H1 (cell line): ENCODE measurements around the gene CAPZB. TPM values are rescaled to one million over a fixed set of nuclear protein-coding genes. Genes with fewer than 3 reads are reported as not detected.

ENCODE experiments used
- CTCF ChIA-PET: fragments of 300-600 bp; sonication (Branson Sonifier 250); formaldehyde crosslinking; loops from one replicate; lab custom pipeline; 2021; ENCODE audit not compliant: partially characterized antibody; lab: Charles Lee
- POLR2A ChIA-PET: fragments of 300-600 bp; sonication (Branson Sonifier 250); formaldehyde crosslinking; loops from one replicate; lab custom pipeline; 2021; ENCODE audit warnings: inconsistent platforms; ENCODE audit not compliant: partially characterized antibody; lab: Charles Lee
- DNase-seq, 2 experiments: peaks; one replicate each; pipeline versions ENCODE4 v3.0.0 to v3.0.0-alpha.2; 2010 to 2022; ENCODE audit warnings: low spot score in 2 of 2, low read depth in 1 of 2, mixed read lengths in 1 of 2
- FAIRE-seq: peaks from 2 replicates; lab custom pipeline; 2011; peaks lifted over from hg19 to GRCh38; lab: Jason Lieb, UNC
- H2AFZ ChIP-seq: 2 replicates; pipeline ENCODE4 v1.8.1; 2012; ENCODE audit warnings: low read length, inconsistent platforms
- H2AK5ac ChIP-seq: 2 replicates; pipeline ENCODE4 v1.6.1; 2013; ENCODE audit warnings: low read depth, low read length
- H2BK120ac ChIP-seq: replicated peaks from 2 replicates; pipeline ENCODE3; 2013; ENCODE audit warnings: low read depth, low read length, inconsistent platforms
- H2BK12ac ChIP-seq: 2 replicates; pipeline ENCODE4 v1.6.1; 2013; ENCODE audit warnings: low read depth, low read length
- H2BK15ac ChIP-seq: 2 replicates; pipeline ENCODE4 v1.6.1; 2013; ENCODE audit warnings: low read length
- H2BK20ac ChIP-seq: 2 replicates; pipeline ENCODE4 v1.6.1; 2013; ENCODE audit warnings: low read length
- H2BK5ac ChIP-seq: 2 replicates; pipeline ENCODE4 v1.6.1; 2013; ENCODE audit warnings: low read depth, low read length
- H3K14ac ChIP-seq: 2 replicates; pipeline ENCODE4 v1.6.1; 2013; ENCODE audit warnings: inconsistent platforms; ENCODE audit not compliant: insufficient read length
- H3K18ac ChIP-seq: 2 replicates; pipeline ENCODE4 v1.6.1; 2013; ENCODE audit warnings: low read length; ENCODE audit errors: extremely low read depth
- H3K23ac ChIP-seq: 2 replicates; pipeline ENCODE4 v1.6.1; 2013; ENCODE audit warnings: inconsistent platforms; ENCODE audit not compliant: insufficient read length
- H3K23me2 ChIP-seq: 2 replicates; pipeline ENCODE4 v1.6.1; 2013; ENCODE audit warnings: low read depth, low read length
- H3K27ac ChIP-seq: 2 replicates; pipeline ENCODE4 v1.6.1; 2011; ENCODE audit warnings: low read depth, low read length, inconsistent platforms
- H3K27me3 ChIP-seq, 4 experiments: replicated peaks in 1 of 4; 1 replicate in 1 of 4; 2 replicates in 3 of 4; pipeline versions ENCODE4 v1.6.1 to v1.8.1; 2011 to 2013; ENCODE audit warnings: low read length in 3 of 4, mild to moderate bottlenecking in 3 of 4, inconsistent platforms in 2 of 4, mixed read lengths in 2 of 4, moderate library complexity in 1 of 4; ENCODE audit not compliant: control insufficient read depth in 3 of 4, insufficient read depth in 3 of 4; ENCODE audit errors: extremely low read depth in 1 of 4
- H3K36me3 ChIP-seq, 4 experiments: 2 replicates each; pipeline versions ENCODE4 v1.6.1 to v1.8.1; 2011 to 2013; ENCODE audit warnings: mild to moderate bottlenecking in 4 of 4, low read length in 3 of 4, moderate library complexity in 2 of 4, control low read depth in 1 of 4, inconsistent platforms in 1 of 4; ENCODE audit not compliant: insufficient read depth in 4 of 4, control insufficient read depth in 2 of 4
- H3K4ac ChIP-seq: replicated peaks from 2 replicates; pipeline ENCODE3; 2013; ENCODE audit warnings: low read length, low read depth, mixed read lengths, inconsistent platforms; ENCODE audit not compliant: insufficient read length
- H3K4me1 ChIP-seq, 4 experiments: replicated peaks in 1 of 4; 1 replicate in 1 of 4; 2 replicates in 3 of 4; pipeline versions ENCODE4 v1.6.1 to v1.8.1; 2011 to 2013; ENCODE audit warnings: low read length in 3 of 4, inconsistent platforms in 2 of 4, mixed read lengths in 1 of 4; ENCODE audit not compliant: insufficient read depth in 4 of 4, control insufficient read depth in 3 of 4
- H3K4me2 ChIP-seq, 2 experiments: 2 replicates each; pipeline versions ENCODE4 v1.6.1 to v1.8.1; 2011 to 2013; ENCODE audit warnings: low read depth in 2 of 2, low read length in 2 of 2, control low read depth in 1 of 2, inconsistent platforms in 1 of 2, mild to moderate bottlenecking in 1 of 2; ENCODE audit not compliant: insufficient read depth in 1 of 2
- H3K4me3 ChIP-seq, 4 experiments: fragments of 200-600, 300-600 bp in 1 of 4; sonication (generic), shearing (Covaris generic), sonication (Bioruptor Twin) in 1 of 4; 2 replicates each; pipeline versions ENCODE4 v1.5.1 to v1.8.1; 2011 to 2016; ENCODE audit warnings: low read length in 4 of 4, low read depth in 3 of 4, control low read depth in 2 of 4, inconsistent platforms in 2 of 4, mild to moderate bottlenecking in 2 of 4, mixed read lengths in 1 of 4, moderate library complexity in 1 of 4; ENCODE audit not compliant: insufficient read depth in 2 of 4; ENCODE audit errors: extremely low read depth in 1 of 4
- H3K56ac ChIP-seq: replicated peaks from 2 replicates; pipeline ENCODE3; 2013; ENCODE audit warnings: low read depth, mild to moderate bottlenecking, mixed read lengths, low read length, inconsistent platforms; ENCODE audit not compliant: insufficient read length
- H3K79me1 ChIP-seq: 2 replicates; pipeline ENCODE4 v1.6.1; 2013; ENCODE audit warnings: low read depth, low read length, control low read depth
- H3K79me2 ChIP-seq, 2 experiments: 2 replicates each; pipeline versions ENCODE4 v1.6.1 to v1.8.1; 2012 to 2013; ENCODE audit warnings: low read length in 2 of 2, mild to moderate bottlenecking in 2 of 2, inconsistent platforms in 1 of 2; ENCODE audit not compliant: insufficient read depth in 2 of 2, control insufficient read depth in 1 of 2
- H3K9ac ChIP-seq, 4 experiments: replicated peaks in 1 of 4; 1 replicate in 1 of 4; 2 replicates in 3 of 4; pipeline versions ENCODE4 v1.6.1 to v1.8.1; 2011 to 2013; ENCODE audit warnings: low read depth in 3 of 4, low read length in 3 of 4, control low read depth in 2 of 4, mild to moderate bottlenecking in 2 of 4, moderate library complexity in 2 of 4, inconsistent platforms in 1 of 4; ENCODE audit errors: extremely low read depth in 1 of 4
- H3K9me3 ChIP-seq, 2 experiments: 2 replicates each; pipeline versions ENCODE4 v1.6.1 to v1.8.1; 2012 to 2013; ENCODE audit warnings: mild to moderate bottlenecking in 2 of 2, moderate library complexity in 2 of 2, control low read depth in 1 of 2, inconsistent platforms in 1 of 2, low read depth in 1 of 2, low read length in 1 of 2, mixed read lengths in 1 of 2; ENCODE audit not compliant: insufficient read depth in 2 of 2
- H4K20me1 ChIP-seq, 2 experiments: replicated peaks in 1 of 2; 2 replicates each; pipeline versions ENCODE3 to v1.8.1; 2011 to 2013; ENCODE audit warnings: inconsistent platforms in 2 of 2, low read length in 2 of 2, mild to moderate bottlenecking in 1 of 2; ENCODE audit not compliant: insufficient read depth in 2 of 2, control insufficient read depth in 1 of 2
- H4K5ac ChIP-seq: 2 replicates; pipeline ENCODE4 v1.6.1; 2013; ENCODE audit warnings: low read length, low read depth, mixed read lengths, inconsistent platforms; ENCODE audit not compliant: insufficient read length
- H4K8ac ChIP-seq: 2 replicates; pipeline ENCODE4 v1.8.0; 2013; ENCODE audit warnings: mild to moderate bottlenecking, moderate library complexity, low read length, inconsistent platforms; ENCODE audit not compliant: insufficient read depth; ENCODE audit errors: extremely low read depth
- H4K91ac ChIP-seq: replicated peaks from 2 replicates; pipeline ENCODE3; 2013; ENCODE audit warnings: low read length, mixed read lengths, inconsistent platforms; ENCODE audit not compliant: insufficient read length
- BCL11A ChIP-seq, 2 experiments: IDR thresholded peaks; one replicate each; pipeline ENCODE4 v1.6.1; 2011; ENCODE audit warnings: low read depth in 2 of 2, low read length in 2 of 2, mild to moderate bottlenecking in 2 of 2
- CBX5 ChIP-seq: fragments of 300-800, 300-1000 bp; sonication (generic); IDR thresholded peaks from 2 replicates; pipeline ENCODE4 v1.7.1; 2016; ENCODE audit warnings: antibody characterized with exemption, low read length, low read depth
- CHD2 ChIP-seq: IDR thresholded peaks from 2 replicates; pipeline ENCODE4 v1.6.1; 2012; ENCODE audit warnings: low read length, improper control_type of control experiment
- KDM5A ChIP-seq: fragments of 200-600 bp; IDR thresholded peaks from 2 replicates; pipeline ENCODE4 v1.7.1; 2012; ENCODE audit warnings: mild to moderate bottlenecking, low read length, inconsistent platforms, mixed read lengths
- POLR2A ChIP-seq, 2 experiments: IDR thresholded peaks; 1 replicate in 1 of 2; 2 replicates in 1 of 2; pipeline ENCODE4 v1.6.1; 2011; ENCODE audit warnings: low read depth in 2 of 2, low read length in 2 of 2, mild to moderate bottlenecking in 2 of 2; ENCODE audit errors: control extremely low read depth in 1 of 2
- POLR2AphosphoS5 ChIP-seq: IDR thresholded peaks from 2 replicates; pipeline ENCODE4 v1.6.1; 2011; ENCODE audit warnings: low read depth, low read length
- POU5F1 ChIP-seq: IDR thresholded peaks from 2 replicates; pipeline ENCODE4 v1.6.1; 2011; ENCODE audit warnings: low read depth, mild to moderate bottlenecking, low read length, moderate library complexity
- RBBP5 ChIP-seq: IDR thresholded peaks from 2 replicates; pipeline ENCODE4 v1.7.1; 2012; ENCODE audit warnings: low read depth, mild to moderate bottlenecking, inconsistent platforms, low read length, moderate library complexity, borderline replicate concordance
- SIN3A ChIP-seq, 2 experiments: IDR thresholded peaks in 1 of 2; conservative IDR thresholded peaks in 1 of 2; 2 replicates each; pipeline ENCODE4 v1.6.1; 2011 to 2012; ENCODE audit warnings: low read length in 2 of 2, improper control_type of control experiment in 1 of 2, low read depth in 1 of 2, mild to moderate bottlenecking in 1 of 2
- SP1 ChIP-seq: IDR thresholded peaks from 2 replicates; pipeline ENCODE4 v1.6.1; 2011; ENCODE audit warnings: low read depth, low read length
- SRF ChIP-seq: IDR thresholded peaks from 2 replicates; pipeline ENCODE4 v1.6.1; 2011; ENCODE audit warnings: mild to moderate bottlenecking, low read depth, low read length, moderate library complexity
- TBP ChIP-seq: IDR thresholded peaks from 2 replicates; pipeline ENCODE4 v1.6.1; 2011; ENCODE audit warnings: low read depth, low read length, improper control_type of control experiment
- TCF12 ChIP-seq: IDR thresholded peaks from 2 replicates; pipeline ENCODE4 v1.6.1; 2011; ENCODE audit warnings: low read depth, mild to moderate bottlenecking, low read length
- TEAD4 ChIP-seq: IDR thresholded peaks from 2 replicates; pipeline ENCODE4 v1.6.1; 2012; ENCODE audit warnings: low read depth, low read length, inconsistent platforms, mixed read lengths
- WGBS, 2 experiments: shearing (Covaris generic) in 1 of 2; methylation state at CpG; one replicate each; pipeline versions ENCODE4 v1.1.6 to v1.1.7; 2013 to 2015; ENCODE audit warnings: low lambda C conversion rate in 2 of 2, mixed read lengths in 2 of 2, inconsistent platforms in 1 of 2, low coverage in 1 of 2, missing lambda C conversion rate in 1 of 2; ENCODE audit not compliant: insufficient replicate concordance in 2 of 2, insufficient coverage in 1 of 2, insufficient read length in 1 of 2; ENCODE audit errors: extremely low coverage in 1 of 2, missing lambda C conversion rate in 1 of 2; 5-methylcytosine and 5-hydroxymethylcytosine counted together
- polyA plus RNA-seq, 7 experiments: library from polyadenylated mRNA; depleted of rRNA in 3 of 7; stranded (reverse) in 5 of 7; unstranded in 2 of 7; fragments of >200 nt in 5 of 7; fragments of 200-250 nt in 2 of 7; gene quantifications; 1 replicate in 5 of 7; 2 replicates in 1 of 7; 4 replicates in 1 of 7; pipeline versions ENCODE4 v1.2.1 to v1.2.3, GENCODE V29; 2011 to 2013; ENCODE audit warnings: missing spikeins in 2 of 7, mixed read lengths in 2 of 7
- total RNA-seq: library from RNA; stranded (reverse); fragmentation: NEBNext Ultra II Directional; extraction: Animal tissue kit (Norgen Biotek cat#: 25700); gene quantifications from 2 replicates; pipeline ENCODE4 v1.2.1, GENCODE V29; 2021
- TF ChIP-seq, protein P1 (sequence below): IDR thresholded peaks from 2 replicates; pipeline ENCODE4 v1.6.1; 2012; ENCODE audit warnings: inconsistent platforms

CAPZB gene
- total and polyA plus RNA-seq, 2 of the 8 experiments (the other 6 are each of a cell fraction or from before 2014, with no cell fraction given): 162 to 371 TPM

- Histone ChIP-seq H3K23ac (no peak overlapping the region), H3K14ac (no peak overlapping the region), H3K36me3 (no peaks in the 10 kb centered on the region), H2BK12ac (no peak overlapping the region), H2AFZ (no peak overlapping the region), H3K4ac (no peak overlapping the region), H2BK20ac (no peak overlapping the region), H3K4me1 (peaks cover 0 to 2% (median 0%) of the 10 kb centered on the region in 4 experiments; a peak in 1 of 7 replicates), H4K91ac (no peak overlapping the region), H3K18ac (no peak overlapping the region), H2BK120ac (no peak overlapping the region), H3K23me2 (no peaks in the 10 kb centered on the region), H3K4me2 (no peak overlapping the region), H3K56ac (no peak overlapping the region), H2AK5ac (no peak overlapping the region), H2BK15ac (no peak overlapping the region), H3K9ac (no peak overlapping the region), H3K79me1 (peaks cover 9% of the 10 kb centered on the region), H4K5ac (no peak overlapping the region), H3K27ac (no peak overlapping the region), H2BK5ac (no peak overlapping the region), H3K9me3 (no peaks in the 10 kb centered on the region), H3K4me3 (no peak overlapping the region), H4K8ac (no peak overlapping the region), H4K20me1 (peaks cover 11 to 16% of the 10 kb centered on the region in 2 experiments), H3K27me3 (no peaks in the 10 kb centered on the region), H3K79me2 (peaks cover 0 to 22% of the 10 kb centered on the region in 2 experiments; a peak in 2 of 4 replicates)
- CTCF ChIA-PET: interaction anchor here (0.5 to 8.1 kb wide), 7 partner anchors 8 to 289 kb away, joined by 3 to 56 read pairs (median 3); no protein-coding TSS in a partner anchor
- DNase-seq (no peak), FAIRE-seq (no peak)
- POLR2A ChIA-PET: no interaction called here
- WGBS, 2 experiments: 86% methylated on average over 8 of the region's 8 CpGs; no CpG with 5 or more reads in 1 of the 2 experiments
- no peak for TF ChIP-seq BCL11A (IDR thresholded peaks at IDR 0.05; ENCODE audit: low read depth in 2 of 2, low read length in 2 of 2)
- no peak for TF ChIP-seq SIN3A (conservative IDR thresholded peaks at IDR 0.05 in 1 of 2, IDR thresholded peaks at IDR 0.05 in 1 of 2; ENCODE audit: low read depth in 1 of 2, low read length in 2 of 2)
- no peak for TF ChIP-seq TEAD4
- no peak for TF ChIP-seq CHD2
- no peak for TF ChIP-seq TBP
- TF ChIP-seq RBBP5: no peak
- TF ChIP-seq, protein P1, sequence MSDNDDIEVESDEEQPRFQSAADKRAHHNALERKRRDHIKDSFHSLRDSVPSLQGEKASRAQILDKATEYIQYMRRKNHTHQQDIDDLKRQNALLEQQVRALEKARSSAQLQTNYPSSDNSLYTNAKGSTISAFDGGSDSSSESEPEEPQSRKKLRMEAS: no peak
- TF ChIP-seq TCF12: no peak
- TF ChIP-seq POLR2AphosphoS5: no peak
- no peak for TF ChIP-seq POU5F1
- TF ChIP-seq CBX5: no peak
- TF ChIP-seq POLR2A (IDR thresholded peaks at IDR 0.05; ENCODE audit: control extremely low read depth in 1 of 2, low read depth in 2 of 2, low read length in 2 of 2): no peak
- no peak for TF ChIP-seq KDM5A
- no peak for TF ChIP-seq SRF
- no peak for TF ChIP-seq SP1
These were observed 123.7 kb downstream of the CAPZB start for GRCh38 chr1:19361611-19362147.
